Stimulated activated CD8-positive, alpha-beta memory T cell treated with anti-CD3 and anti-CD28 coated beads, Interleukin-15, amount 100 ng/mL, for 1 hour (primary cell): ENCODE measurements around the gene ADAMTS3.

ENCODE experiments used
- DNase-seq: peaks from one replicate; pipeline ENCODE4 v3.0.0-alpha.2; 2020; ENCODE audit warnings: low read depth

Gene ADAMTS3

DNA sequence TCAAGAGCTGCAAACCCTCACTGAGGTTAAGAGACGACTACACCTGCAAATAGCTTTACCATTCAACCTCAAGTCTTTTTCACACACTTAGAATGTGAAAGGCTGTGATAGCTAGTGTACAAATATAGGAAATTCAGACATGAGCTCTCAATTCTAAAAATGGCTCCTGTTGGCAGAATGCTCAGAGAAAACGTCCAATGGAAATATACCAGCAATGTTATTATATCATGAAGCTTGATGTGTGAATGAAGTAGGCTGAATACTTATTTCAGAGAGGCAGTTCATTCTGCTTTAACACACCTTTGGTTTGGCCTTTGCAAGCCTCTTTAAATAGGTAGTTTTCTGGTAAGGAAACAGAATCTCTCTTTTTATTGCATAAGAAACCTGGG is 227.6 kb downstream of the ADAMTS3 start:
- no peak for DNase-seq

DNA sequence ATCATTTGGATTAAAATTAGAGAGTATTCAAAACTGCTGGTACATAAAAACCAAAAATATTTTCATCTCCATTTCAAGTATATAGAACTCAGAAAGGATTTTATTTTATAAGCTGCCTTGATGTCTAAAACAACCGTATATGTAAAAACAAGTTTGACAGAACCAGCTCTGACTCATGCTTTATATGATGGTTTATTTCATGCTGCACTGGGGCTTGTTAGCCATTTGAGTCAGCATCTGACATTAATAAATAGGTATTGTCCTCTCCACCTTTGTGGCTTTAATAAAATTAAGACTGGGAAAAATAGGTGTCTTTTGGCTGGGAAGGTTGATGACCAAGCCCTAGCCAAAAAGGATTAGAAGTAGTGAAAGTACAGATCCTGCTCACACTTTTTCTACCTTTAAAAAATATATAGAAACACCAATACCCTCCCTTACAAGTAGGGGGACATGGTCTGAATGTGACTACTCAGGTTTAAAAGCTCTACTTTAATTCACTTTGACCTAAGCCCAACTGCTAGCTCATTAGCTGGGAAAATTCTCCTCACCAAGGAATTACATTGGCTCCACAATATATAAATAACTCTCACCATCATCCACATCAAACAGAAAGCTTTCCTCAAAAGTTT is 228.1 kb downstream of the ADAMTS3 start:
- DNase-seq = no peak

DNA sequence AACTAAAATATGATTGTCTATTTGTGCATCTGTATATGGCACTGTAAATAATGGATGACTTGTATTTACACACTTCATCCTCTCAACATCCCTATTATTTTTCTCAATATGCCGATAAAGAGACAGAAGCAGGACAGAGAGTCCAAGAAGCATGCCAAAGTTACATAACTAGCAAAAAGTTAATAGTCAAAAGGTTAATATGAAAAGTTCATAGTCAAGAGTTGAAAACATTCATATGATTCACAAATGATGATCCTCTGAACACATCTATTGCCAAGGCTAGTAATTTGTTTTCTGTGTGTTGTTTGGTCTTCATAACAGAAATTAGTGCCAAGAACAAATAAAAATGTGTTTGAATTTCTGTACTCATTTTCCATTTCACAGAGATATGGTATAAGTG is 231.0 kb downstream of the ADAMTS3 start:
- DNase-seq = no peak

DNA sequence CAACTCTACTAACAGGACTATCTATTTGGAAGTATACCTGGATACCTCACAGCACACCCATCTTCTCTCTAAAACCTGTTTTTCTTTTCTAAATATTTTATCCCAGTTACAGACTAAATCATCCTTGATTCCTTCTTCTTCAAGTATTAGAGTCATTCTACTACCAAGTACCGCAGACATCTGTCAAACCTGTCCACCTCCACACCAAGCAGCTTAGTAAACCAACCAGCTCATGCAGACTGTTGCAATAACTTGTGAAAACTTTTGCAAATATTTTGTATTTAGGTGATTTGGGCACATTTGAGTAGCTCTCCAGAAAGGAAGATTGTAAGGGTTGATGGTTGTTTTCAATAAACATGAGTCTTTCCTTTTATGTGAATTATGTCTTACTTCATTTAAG is 238.6 kb downstream of the ADAMTS3 start:
- no peak for DNase-seq

DNA sequence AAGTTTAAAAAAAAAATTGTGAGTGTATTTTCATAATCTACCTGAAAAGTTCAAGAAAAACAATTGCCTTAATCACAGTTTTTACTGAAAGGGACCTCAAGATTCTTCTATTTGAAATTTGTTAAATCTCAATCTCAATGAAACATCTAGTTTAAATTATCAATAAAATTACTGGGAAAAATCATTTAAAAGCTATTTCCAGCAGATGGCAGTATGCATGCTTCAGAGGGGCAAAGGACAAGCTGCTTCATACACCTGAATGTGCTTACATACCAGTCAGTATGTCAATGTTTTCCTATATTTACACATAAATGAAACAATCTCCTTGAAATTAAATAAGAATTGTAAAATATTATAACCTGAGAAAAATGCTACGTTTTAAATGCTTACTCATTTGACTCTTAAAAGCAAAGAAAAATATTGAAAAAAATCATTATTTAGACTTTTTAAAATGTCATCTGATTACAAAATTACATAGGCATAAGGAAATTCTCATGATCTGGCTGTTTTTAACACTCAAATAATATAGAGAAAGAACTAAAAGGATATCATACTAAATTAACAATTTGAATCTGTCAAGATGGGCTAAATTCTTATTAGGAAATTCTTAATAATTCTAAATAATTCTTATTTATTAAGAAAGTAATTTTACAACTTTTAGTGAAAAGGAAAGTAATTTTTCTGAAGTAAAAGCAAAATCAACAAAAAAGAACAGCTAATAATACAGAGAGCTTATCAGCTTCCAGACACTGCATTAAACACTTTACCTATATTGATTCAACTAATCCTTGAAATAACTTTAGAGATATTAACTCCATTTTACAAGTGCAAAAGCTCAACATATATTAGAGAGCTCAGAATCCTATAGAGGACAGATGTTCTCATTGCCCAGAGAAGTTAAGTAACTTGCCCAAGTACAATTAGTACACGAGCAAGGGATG is 242.1 kb downstream of the ADAMTS3 start:
- no peak for DNase-seq

DNA sequence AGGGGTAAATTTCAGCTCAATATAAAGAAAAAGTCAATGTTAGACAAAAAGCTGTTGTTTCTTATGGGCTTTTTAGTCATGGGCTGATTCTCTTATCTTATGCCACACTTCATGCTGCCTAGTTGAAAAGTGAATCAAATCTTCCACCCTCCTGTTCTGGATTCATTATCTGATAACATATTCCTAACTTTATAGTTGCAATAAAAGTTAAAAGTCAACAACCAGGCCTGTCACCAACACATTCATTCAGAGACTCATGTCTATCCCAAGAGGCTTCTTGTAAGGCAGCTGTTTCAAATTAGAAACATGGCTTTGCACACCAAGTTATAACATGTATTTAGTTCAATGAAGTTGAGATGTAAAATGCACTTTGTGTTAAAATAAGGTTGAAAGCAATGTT is 243.8 kb downstream of the ADAMTS3 start:
- DNase-seq = no peak

DNA sequence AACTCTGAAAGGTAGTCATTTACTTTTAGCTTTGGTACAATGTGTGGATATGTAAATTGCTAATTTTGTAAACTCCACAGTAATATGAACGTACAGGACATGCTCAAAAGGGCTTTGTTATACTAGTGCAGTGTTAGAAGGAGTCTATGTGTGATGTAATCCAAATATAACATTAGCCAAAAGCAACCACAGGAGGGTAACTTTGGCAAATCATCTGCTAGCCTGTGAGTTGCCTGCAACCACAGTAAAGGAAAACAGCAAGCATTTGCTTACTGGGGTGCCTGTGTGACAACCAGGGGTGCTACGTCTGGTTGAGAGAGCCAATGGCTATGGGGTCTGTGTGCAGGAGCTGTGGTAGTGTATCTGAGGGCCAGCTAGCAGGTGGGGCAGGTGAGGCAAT is 245.8 kb downstream of the ADAMTS3 start:
- DNase-seq = no peak

DNA sequence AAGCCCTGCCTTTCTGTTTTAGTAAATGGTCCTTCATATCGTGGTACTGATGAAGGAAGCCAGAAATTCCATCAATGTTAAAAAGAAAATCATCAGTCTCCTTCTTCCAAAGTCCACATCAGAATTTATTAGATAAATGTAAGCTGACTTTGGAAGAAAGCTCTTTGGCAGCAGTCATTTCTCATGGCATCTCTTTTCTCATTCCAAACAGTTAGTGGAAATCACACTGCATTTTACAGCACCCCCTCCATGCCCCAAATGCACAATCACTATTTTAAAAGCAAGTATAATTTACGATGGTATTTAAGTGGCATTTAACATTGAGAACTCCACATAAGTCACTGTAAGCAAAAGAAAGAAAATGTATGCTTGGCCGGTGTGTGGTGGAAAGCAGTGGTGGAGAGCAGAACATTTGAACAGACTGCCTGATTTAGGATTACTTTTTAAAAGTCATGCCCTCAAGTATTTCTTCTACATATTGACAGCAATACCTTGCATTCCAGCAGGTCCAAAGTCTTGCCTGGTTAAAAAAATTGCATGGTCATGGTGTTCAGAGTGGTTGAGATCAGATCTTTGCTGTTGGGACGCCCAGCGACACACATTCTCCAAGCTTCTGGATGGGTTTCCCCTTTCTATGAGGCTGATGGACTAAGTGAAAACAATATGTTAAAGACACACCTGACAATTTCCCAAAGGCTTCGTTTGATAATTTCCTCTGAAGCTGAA is 248.6 kb downstream of the ADAMTS3 start:
- DNase-seq = no peak

DNA sequence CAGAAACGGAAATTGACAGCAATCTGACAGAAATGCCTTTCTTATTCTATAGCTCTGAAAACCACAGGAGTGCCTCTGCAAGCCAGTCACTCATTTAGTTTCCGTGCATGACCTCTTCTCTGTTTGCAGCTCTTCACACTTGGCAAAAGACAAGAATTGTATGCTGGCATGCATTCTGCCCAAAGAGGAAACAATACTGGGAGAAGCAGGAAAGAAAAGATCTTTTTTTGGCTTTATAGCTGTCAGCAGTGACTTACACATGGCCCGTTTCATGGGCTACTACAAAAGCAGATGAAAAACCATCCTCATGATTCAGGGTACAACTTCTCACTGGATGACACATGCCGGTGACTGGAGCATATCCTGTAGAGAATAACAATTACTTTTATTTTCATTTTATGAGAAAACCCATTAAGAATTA is 249.4 kb downstream of the ADAMTS3 start:
- no peak for DNase-seq

DNA sequence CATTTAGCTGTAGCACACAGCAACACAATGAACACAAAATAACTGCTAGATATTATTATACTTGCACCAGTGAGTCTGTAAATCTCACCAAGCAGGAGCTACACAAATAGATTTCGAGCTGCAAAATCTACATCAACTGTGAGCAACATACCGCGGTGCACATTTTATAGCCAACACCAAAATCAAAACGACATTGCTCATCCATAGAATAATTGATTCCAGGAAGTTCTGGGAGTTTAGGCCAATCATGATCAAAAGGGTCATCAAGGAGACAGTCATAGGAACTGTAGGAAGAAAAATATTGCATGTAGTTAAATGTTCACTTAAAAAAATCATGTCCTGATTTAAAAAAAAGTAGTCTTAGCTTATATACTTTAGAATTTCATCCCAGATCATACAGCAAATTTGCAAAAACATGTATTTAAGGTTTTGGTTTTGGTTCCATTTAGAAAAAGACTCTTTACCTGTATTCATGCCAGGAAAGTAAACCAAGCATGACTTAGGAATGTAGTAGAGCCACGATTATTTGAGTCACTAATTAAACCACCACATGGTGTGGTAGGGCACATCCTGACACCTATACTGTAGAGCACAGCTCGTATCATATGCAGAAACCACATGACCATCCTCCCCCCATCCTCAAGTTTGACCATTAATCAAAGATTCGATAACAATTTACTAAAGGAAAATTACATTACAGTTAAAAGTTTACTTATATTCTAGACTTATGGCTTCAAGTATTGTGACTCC is 250.4 kb downstream of the ADAMTS3 start:
- no peak for DNase-seq

DNA sequence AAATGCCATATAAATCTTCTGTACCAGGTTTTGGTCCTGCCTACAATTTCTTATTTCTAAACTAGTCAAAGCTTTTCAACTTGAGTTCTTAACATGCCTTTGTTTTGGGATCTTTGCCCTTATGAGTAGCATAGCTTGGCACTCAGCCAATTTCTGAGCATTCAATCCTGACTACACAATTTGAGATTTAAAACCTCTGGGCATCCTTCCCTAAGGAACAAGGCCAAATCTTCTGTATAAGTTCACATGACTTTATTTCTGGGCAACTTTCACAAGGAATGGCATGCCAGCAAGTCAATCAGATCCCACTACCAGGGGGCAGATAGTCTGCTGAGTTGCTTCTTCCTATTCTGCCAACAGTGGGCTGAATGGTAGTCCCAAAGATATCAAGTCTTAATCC is 254.2 kb downstream of the ADAMTS3 start:
- no peak for DNase-seq

DNA sequence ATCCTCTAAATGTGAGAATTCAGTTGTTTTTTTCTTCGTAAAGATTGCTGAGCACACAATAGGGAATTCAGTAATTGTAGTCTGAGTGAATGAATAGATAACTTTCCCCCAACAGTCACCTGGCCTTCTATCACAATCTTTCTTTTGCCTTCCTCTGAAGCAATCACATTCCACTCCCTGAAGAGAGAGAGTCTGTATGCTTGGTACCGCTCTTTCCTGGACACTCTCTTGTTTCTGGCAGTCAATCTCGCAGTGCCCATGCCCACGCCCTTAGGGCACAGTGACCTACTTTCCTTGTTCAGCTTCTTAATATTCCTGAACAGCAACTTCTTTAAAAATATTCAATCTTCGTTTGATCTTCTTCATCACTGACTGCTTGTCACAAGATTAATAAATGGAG is 255.9 kb downstream of the ADAMTS3 start:
- DNase-seq = no peak

DNA sequence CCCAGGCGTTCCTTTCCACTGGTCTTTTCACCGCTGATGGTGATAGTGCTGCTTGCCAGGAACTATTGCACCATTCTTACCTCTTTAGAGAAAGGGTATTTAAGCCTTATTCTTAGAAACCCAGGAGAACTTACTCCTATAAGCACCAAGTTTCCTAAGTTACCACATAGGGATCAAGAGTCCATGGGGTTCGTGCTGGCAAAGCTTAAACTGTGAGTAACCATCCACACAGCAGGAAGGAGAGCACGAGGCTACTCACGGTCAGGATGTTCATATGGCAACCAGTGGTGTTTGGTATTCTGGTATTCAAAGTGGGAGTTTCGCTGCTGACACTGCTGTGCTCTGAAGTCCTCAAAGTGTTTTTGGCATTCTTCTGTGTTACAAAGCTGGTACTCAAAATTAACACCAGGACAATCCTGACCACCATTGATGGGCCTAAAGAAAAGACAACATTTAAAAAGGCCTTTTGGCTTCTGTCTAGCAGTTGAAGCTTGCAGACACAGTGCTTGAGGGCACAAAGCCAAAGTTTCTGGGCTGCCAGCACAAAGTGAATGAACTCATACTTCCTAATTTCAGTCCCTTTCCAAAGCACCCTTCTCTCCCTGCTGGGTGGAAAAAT is 256.9 kb downstream of the ADAMTS3 start:
- no peak for DNase-seq

DNA sequence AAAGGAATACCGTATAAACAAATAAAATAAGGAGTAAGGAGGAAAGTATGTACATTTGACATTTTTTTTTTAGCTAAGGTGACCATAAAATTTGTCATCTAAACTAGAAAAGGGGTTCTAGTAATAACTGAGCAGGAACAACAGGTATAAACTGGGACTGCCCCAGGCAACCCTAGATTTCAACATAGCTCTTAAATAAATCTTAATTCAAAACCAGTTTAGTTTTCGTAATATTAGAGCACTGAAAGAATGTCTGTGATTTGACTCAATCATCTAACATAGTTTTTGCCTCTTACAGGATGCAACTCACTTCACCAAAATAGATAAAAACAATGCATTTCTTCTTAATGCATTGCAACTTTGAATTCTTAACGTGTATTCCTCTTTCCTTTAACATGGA is 257.7 kb downstream of the ADAMTS3 start:
- no peak for DNase-seq

DNA sequence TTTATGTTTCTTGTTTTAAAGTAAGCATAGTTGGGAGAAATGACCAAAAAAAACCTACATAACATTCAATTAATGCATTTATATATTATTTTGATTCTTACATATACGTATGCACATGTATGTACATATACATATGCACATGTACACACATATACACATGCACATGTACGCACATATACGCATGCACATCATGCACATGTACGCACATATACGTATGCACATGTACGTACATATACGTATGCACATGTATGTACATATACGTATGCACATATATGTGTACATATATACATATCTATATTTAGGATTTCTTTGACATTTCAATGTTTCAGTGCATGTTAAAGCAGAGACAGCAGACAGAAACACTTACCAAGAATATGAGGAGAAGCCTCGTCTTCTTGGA is 263.4 kb downstream of the ADAMTS3 start:
- DNase-seq = no peak

DNA sequence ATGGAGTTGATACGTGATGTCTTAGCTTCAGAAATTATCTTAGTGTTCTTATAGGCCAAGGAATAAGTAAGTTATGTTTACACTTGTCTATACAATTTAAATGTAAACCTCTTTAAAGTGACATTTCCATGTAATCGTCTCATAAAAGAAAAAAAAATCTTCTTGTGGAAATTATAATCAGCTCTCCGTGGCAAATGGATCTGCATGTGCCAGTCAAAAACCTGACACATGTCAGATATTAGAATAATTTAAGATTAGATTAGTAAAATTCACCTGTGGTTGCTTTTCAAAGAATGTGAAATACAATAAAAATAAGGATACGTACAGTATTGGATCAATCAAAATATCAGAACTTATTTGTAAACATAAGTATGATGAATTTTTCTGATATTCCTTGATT is 263.9 kb downstream of the ADAMTS3 start:
- no peak for DNase-seq

DNA sequence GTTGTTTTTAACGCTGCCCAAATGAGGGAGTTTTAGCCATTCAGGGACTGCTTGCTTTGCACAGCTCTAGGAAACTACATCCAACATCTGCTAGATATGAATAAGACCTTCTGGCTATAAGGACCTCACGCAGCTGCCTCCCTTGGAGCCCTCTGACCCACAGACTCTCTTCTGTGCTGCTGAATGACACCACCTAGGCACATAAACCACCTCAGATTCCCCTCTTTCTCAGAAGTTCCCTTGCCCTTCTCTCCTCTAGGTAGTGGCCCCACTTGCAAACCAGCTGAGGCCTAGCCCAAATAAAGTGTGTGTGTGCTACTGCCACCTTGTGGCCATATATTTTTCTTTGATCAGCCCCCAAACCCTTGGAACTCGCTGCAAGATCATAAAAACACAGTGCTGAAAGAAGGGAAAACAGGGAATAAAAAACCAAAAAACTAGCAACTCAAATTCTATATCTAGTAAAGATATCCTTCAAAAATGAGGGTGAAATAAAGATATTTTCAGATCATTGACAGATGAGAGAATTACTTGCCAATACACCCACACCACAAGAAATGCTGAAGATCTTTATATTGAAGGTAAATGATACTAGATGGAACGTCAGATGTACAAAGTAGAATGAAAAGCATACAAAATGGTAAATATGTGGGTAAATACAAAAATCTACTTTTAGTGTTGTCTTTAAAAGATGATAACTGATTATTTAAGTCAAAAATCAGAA is 265.9 kb downstream of the ADAMTS3 start:
- peak; percentile 7 for DNase-seq

DNA sequence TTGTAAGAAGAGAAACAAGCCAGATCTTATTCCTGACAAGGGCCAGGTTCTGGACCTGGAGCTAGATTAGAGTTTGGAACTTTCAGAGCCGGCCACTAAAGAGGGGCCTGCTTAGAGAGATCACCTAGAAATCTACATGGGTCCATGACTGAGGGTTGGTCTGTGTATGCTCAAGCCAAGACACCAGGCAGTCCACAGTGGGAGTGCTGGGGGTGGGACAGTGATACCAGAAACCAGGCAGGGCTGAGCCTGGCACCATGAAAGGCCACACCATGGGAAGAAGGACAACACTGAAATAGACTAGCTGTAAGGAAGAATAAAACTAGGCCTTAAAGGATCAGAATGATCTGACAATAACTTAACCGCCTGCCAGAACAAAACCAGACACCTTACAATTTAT is 267.3 kb downstream of the ADAMTS3 start:
- DNase-seq = no peak

DNA sequence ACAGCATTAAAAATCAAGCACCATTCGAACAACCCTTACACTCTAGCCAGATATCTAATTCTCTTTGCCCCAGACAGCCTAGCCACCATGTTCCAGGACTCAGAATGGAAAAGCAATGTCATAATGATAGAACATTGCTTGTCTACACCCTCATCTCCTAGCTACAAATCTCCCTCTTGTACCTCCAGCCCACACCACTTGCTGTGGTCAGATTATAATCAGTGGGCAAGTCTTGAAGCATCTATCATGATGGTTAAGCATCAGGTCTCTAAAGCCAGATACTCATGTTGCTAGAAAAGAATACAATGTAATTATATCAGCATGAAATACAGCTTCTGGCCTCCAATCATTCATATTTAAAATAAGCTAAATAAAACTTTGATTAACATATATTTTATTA is 268.9 kb downstream of the ADAMTS3 start:
- DNase-seq = no peak

DNA sequence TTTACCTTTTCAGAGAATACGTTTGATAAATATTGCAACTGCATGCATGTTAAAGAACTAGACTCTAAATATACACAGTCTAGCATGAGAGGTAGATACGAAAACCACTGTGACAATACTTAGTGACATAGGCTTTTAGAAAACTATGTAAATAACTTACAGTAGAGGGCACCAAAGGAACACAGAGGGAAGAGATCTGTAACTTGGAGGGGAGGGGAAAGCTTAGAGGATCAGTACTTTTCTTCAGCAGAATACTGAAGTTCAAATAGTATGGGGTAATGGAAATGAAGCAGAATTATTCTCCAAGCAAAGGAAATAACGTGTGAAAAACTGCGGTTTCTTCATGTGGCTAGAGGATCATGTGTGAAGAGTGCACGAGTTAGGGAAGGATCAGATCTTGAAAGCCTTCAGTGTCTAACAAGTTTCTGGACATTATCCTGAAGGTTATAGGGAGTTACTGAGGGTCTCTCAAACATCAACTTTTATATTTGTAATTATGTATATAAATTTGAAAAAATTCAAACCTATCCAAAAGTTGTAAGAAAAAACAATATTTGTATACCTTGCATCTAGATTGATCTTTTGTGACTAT is 273.0 kb downstream of the ADAMTS3 start:
- DNase-seq = no peak

DNA sequence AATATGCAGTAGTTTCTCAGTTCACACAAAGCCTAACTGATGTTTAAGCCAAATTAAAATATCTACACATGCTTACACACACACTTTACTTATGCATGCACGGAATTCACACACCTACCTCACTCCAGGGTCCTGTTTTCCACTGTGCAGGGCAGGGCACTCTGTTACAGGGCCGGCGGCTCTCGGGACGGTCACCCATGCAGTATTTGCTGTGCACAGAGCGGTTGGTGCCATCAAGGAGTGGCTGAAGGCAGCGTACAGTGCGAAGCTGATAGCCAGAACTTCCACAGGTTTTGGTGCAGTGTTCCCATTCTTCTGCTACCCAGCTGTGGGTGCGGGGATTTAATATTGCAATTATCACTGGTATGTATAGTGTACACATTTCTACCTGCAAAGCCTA is 278.3 kb downstream of the ADAMTS3 start:
- no peak for DNase-seq
